HG03439 (cell line): ENCODE results near the gene LZIC.

Source experiments
- ATAC-seq: cut with Tn5 transposase; IDR thresholded peaks from one replicate; pipeline ENCODE4 v1.9.1; 2021; ENCODE audit warnings: mild to moderate bottlenecking, moderate library complexity; ENCODE audit not compliant: unreplicated experiment

LZIC gene

GRCh38 chr1:9887070-9887469 lies 56.1 kb downstream of the LZIC start:
- no peak for ATAC-seq

GRCh38 chr1:9886092-9886742 lies 57.0 kb downstream of the LZIC start:
- ATAC-seq: no peak

GRCh38 chr1:9884805-9885204 lies 58.4 kb downstream of the LZIC start:
- no peak for ATAC-seq

- ATAC-seq: no peak
These were observed 59.4 kb downstream of the LZIC start for GRCh38 chr1:9883585-9884449.

GRCh38 chr1:9882945-9883303 lies 60.3 kb downstream of the LZIC start:
- ATAC-seq: no peak

GRCh38 chr1:9882296-9882944 lies 60.8 kb downstream of the LZIC start:
- no peak for ATAC-seq

GRCh38 chr1:9881838-9882249 lies 61.3 kb downstream of the LZIC start:
- no peak for ATAC-seq
